WTC11 (cell line): Measurements from ENCODE around the gene DUOX1.

Source experiments
- ATF6 ChIP-seq: sonication (generic); formaldehyde crosslinking; IDR thresholded peaks from 2 replicates; pipeline ENCODE4 v1.8.1; 2023; ENCODE audit warnings: mild to moderate bottlenecking, missing genetic modification reagents
- CTCF ChIP-seq: fragments of 200-600 bp; IDR thresholded peaks from 2 replicates; pipeline ENCODE4 v1.8.0; 2022; ENCODE audit warnings: antibody characterized with exemption
- NFYB ChIP-seq: sonication (generic); formaldehyde crosslinking; conservative IDR thresholded peaks from 2 replicates; pipeline ENCODE4 v1.8.0; 2022; ENCODE audit warnings: low read depth, missing genetic modification reagents
- NR3C1 ChIP-seq: sonication (generic); formaldehyde crosslinking; conservative IDR thresholded peaks from 2 replicates; pipeline ENCODE4 v1.8.1; 2023; ENCODE audit warnings: low read depth, mild to moderate bottlenecking, missing genetic modification reagents
- PRDM15 ChIP-seq: sonication (generic); formaldehyde crosslinking; IDR thresholded peaks from 2 replicates; pipeline ENCODE4 v1.8.0; 2022; ENCODE audit warnings: missing genetic modification reagents
- RORB ChIP-seq: fragments of 250-450 bp; sonication (Bioruptor Pico); IDR thresholded peaks from 2 replicates; pipeline ENCODE4 v1.9.0; 2021; ENCODE audit warnings: mild to moderate bottlenecking
- TCF7 ChIP-seq: sonication (generic); formaldehyde crosslinking; IDR thresholded peaks from 2 replicates; pipeline ENCODE4 v1.8.0; 2022; ENCODE audit warnings: mild to moderate bottlenecking, low read depth, missing genetic modification reagents, moderate library complexity

- TF ChIP-seq TCF7 (CRISPR knock-in tag) (no peak), CTCF (no peak), RORB (CRISPR knock-in tag) (no peak), NFYB (CRISPR knock-in tag) (no peak), NR3C1 (CRISPR knock-in tag) (no peak), ATF6 (no peak), PRDM15 (no peak)
Measured at GRCh38 chr15:45140557-45141250, 10.9 kb downstream of the DUOX1 start.
